Activated CD8-positive, alpha-beta memory T cell treated with anti-CD3 and anti-CD28 coated beads, Interleukin-2, amount 50 U/mL, for 4 hours (primary cell): ENCODE data around the gene PCSK1N.
"Not testable (repeated sequence)": the region's sequence is repeated elsewhere in the genome, so short reads cannot be mapped to it uniquely, and the experiment has no call there.

Experiments used
- DNase-seq: peaks from one replicate; pipeline ENCODE4 v3.0.0-alpha.2; 2020

The PCSK1N gene

DNA sequence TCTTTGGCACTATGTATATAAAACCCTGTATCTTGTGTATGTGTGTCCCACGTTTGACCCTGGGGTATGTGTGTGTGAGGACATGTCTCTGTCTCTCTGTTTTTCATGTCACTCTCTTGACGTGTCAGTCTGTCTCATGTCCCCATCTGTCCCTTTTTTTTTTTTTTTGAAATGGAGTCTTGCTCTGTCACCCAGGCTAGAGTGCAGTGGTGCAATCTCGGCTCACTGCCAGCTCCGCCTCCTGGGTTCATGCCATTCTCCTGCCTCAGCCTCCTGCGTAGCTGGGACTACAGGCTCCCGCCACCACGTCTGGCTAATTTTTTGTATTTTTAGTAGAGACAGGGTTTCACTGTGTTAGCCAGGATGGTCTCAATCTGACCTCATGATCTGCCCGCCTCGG lies 16.0 kb downstream of the PCSK1N start:
- not testable (repeated sequence) for DNase-seq

DNA sequence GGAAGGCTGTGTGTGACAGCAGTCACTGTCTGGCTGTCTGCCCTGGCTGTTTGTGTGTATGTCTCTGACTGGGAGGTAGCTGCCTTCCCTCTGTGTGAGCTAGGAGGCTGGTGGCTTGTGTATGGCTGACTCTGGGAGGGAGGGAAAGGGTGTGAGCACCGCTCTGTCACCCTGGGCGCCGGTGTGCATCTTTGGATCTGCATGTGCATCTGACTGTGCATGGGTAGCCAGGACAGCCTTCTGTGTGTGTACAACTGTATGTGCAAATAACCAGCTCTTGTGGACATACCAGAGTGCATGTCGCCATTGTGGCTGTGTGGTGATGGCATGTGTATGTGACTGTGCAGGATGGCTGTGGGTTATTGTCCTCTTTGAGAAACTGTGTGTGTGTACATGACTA lies 16.5 kb downstream of the PCSK1N start:
- DNase-seq: no peak

DNA sequence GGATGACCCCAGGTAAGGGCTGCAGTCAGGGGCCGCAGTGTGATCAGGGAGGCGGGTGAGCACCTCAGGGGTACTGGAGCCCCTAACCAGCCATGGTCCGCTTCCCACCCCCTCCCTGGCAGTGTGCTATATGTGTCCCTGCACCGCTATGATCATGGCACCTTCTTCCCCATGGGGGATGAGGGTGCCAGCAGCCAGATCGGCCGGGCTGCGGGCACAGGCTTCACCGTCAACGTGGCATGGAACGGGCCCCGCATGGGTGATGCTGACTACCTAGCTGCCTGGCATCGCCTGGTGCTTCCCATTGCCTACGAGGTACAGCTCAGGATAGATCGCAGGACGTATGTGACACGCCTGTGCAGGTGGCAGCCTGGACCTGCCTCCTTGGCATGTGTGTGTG lies 17.3 kb downstream of the PCSK1N start:
- no peak for DNase-seq

DNA sequence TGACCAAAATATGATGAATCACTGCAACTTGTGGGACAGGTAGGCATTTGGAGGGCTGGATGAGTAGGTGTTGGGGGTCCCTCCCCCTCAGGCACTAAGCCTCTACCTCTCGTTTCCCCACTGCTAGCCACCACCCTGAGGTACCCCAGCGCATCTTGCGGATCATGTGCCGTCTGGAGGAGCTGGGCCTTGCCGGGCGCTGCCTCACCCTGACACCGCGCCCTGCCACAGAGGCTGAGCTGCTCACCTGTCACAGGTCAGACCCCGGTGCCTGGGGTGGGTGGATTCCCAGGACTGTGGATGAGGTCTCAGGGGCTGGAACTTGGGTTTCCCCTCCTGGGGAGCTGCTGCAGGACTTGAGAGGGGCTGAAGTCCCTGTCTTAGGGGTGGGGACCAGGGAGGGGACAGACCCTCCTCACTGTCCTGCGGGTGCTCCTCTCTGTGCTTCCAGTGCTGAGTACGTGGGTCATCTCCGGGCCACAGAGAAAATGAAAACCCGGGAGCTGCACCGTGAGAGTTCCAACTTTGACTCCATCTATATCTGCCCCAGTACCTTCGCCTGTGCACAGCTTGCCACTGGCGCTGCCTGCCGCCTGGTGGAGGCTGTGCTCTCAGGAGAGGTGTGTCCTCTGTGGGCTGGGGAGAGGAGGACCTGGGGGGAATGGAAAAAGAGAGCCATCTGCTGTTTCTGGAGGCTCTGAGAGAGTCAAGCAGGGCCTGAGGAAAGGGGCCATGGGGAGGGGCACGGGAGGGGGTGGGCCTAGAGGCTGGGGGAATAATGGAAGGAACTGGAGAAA lies 19.2 kb downstream of the PCSK1N start:
- DNase-seq: no peak

DNA sequence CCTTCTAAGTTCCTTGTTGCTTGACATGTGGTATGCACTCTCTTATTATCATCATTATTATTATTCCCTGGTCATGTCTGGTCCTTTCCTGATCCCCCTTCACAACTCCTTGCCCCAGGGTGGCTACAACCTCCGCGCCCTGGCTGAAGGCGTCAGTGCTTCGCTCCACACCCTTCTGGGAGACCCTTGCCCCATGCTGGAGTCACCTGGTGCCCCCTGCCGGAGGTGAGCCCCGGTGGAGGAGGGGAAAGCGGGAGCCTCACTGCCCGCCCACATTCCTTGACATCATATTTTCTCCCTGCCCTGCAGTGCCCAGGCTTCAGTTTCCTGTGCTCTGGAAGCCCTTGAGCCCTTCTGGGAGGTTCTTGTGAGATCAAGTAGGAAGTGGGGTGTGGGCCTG lies 20.1 kb downstream of the PCSK1N start:
- DNase-seq: no peak

DNA sequence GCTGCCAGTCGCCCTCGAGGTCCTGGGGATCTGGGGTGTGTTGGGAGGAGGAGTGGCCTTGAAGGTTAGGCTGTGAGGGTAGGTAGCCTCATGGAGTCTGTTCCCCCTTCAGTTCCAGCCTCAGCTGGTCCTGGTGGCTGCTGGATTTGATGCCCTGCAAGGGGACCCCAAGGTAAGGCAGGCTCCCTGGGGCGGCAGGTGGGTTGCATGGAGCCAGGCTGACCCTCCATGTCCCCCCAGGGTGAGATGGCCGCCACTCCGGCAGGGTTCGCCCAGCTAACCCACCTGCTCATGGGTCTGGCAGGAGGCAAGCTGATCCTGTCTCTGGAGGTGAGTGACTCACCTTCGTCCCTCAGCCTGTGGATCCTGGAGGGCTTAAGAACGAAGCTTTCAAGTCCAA lies 20.7 kb downstream of the PCSK1N start:
- DNase-seq: no peak

DNA sequence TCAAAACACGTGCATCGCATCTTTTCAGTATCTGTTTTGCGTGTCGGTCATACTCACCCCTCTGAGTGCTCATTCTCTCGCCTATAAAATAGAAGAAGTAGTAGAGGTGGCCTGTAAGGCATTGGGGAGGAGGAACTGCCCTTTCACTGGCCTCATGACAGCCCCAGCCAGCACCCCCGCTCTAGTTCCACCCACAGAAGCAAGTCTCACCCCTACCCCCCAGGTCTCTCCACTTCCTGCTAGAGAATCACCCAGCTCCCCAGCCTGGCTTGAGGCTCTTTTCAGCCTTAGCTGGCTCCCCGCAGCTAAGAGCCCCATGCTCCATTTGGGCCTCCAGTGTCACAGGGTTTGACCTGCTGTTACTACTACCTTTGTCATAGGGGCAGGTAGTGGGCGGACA lies 21.8 kb downstream of the PCSK1N start:
- DNase-seq: no peak

DNA sequence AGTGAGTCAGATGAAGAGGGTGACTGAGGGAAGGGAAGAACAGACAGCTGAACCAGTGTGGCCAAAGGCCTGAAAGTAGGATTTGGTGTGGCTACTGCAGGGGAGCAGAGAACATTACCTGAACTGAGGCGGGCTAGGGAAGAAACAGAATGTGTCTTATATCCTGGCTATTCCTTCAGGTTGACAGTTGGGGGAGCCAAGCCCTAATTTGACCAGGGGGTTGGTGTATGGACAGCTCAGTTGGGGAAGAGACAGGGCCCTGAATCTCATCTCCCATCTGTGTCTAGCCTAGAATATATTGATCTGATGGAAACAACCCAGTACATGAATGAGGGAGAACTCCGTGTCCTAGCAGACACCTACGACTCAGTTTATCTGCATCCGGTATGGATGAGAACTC lies 29.3 kb downstream of the PCSK1N start:
- no peak for DNase-seq

DNA sequence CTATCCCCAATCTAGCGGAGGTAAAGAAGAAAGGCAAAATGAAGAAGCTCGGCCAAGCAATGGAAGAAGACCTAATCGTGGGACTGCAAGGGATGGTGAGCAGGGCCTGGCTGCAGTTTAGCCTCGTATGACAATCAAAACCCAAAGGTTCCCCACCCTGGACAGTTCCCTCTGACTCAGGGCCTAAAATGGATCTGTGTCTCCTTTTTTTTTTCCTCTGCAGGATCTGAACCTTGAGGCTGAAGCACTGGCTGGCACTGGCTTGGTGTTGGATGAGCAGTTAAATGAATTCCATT lies 32.6 kb downstream of the PCSK1N start:
- no peak for DNase-seq

DNA sequence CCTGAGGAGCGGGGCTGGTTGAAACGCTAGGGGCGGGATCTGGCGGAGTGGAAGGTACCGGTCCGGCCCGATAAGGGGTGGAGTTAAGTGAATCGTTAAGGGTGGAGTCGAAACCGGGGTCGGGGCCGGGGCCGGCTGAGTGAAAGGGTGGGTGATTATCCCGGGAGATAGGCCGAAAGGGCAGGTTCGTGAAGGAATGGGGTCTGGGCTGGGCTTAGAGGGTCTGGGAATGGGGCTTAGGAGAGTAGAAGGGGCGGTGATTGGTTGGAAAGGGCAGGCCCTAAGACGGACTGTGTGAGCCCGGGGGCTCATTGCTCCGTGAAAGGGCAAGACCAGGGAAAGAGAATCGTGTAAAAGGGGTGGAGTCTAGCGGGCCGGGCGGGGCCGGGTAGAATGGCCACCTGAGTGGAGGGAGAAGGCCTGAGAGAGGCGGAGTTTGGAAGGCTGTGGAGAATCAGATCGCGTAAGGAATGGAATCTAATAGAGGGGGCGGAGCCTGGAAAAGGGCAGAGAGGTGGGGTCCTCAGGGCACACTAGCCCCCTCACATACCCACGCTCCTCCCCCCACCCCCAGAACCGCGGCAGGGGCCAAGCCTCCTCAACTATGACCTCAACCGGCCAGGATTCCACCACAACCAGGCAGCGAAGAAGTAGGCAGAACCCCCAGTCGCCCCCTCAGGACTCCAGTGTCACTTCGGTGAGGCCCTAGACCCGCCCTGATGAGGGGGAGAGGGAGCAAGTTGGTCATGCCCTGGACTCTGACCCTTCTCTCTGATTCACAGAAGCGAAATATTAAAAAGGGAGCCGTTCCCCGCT lies 33.1 kb downstream of the PCSK1N start:
- peak; percentile 49 for DNase-seq

DNA sequence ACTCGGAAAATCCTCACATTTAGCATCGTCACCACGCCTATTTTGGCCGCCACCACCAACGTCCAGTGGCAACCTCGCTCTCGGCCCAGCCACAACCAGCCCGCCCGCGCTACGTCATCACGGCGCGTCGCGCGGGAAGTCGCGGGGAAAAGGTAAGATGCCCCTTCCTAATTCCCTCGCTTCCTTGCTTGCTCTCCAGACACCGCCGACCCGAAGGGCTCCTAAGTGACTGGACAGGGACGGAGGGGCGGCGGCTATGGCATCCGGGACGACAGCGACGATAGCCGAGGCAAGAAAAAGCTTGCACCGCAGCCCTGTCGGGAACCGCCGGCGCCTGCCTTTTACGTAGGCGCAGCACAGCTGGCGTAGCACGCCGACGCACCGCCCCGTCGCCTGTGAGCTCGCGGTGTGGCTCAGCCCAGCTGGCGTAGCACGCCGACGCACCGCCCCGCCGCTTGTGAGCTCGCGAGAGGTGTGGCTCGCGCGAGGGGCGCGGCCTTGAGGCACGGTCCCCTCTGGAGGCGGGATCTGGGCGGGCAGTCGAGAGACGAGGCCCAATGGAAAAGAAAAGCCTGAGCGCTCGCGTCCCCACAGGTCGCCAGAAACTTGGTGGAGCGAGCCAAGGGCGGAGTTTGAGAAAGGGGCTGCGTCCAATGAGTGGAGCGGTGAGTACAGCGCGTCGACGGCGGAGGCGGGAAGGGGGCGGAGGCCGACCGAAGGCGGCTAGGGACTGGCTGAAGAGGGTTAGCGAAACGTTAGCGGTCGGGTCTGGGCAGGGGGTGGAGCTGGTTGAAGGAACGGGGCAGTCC lies 33.9 kb downstream of the PCSK1N start, which contains the start of gene HDAC6:
Gene HDAC6, plus strand, starts transcription at position 788 of the 809 bp plus-strand sequence. CDS start 626 bp downstream, outside the sequence.
- peak; percentile 92 for DNase-seq

DNA sequence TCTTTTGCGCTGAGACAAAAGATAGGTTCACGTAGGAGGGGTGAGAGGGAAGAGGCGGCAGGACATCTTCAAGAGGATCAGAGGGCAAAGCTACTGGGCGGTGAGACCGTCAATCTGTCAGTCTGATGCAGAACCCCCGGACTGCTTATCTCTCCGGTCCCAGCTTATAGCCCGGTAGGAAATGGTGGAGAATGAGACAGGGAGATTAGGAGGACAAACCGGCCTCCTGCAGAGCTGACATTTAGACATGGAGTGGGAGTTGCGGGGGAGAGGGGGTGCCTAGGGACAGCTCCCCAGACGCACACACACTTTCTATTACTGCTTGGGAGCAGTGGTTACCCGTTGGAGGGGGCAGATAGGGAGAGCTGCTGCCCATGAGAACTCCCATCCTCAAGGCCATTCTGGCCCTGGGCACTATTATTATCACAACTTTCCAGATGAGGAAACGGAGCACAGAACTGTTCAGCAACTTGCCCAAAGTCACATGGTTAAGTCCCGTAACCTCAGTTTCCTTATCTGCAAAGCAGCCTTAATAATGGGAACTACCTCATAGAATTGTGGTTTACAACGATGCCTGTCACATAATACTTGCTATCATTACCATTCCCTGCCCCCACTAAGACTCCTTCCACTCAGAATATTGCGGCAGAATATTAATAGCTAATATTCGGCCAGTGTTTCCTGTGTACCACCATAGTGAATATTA lies 34.7 kb downstream of the PCSK1N start:
- no peak for DNase-seq

DNA sequence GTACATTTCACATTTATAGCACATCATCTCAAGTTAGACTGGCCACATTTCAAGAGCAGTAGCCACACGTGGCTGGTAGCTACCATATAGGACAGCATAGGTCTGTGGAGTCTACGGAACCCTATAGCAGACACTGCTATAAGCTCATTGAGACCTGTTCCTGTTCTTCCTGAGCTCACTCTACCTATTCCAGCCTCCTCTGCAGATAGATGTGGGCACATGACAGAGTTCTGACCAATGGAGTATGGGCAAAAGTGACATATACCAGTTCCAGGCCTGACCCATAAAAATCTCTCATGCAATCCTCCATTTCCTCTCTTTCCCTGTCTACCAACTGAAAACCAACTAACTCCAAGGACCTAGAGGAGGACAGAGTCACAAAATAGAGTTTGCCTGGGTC lies 37.1 kb downstream of the PCSK1N start:
- no peak for DNase-seq

DNA sequence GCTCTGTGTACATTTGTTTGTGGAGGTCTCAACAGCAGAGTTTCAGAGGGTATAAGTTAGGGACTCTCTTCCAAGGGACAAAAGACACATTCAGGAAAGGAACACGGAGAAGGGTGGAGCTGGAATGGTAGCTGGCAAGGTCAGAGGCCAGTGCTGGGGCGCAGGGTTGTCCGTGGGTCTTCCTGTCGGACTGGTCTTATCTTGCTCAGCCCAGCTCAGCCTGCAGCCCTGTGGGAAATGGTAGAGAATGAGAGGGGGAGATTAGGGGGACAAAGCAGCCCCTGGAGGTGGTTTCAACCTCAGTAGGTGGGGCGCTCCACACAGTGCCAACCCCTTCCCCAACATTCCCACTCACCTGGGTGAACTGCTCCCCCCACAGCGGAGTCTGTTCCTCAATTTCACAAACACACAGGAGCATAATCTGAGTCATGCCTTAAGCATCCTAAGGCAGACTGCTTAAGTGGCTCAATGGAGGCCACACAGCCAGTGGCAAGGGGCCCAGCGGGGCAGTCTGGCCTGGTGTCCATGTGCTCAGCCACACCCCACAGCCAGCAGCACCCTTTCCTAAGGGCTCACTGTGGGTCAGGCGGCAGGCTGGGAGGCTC lies 40.4 kb downstream of the PCSK1N start:
- no peak for DNase-seq

DNA sequence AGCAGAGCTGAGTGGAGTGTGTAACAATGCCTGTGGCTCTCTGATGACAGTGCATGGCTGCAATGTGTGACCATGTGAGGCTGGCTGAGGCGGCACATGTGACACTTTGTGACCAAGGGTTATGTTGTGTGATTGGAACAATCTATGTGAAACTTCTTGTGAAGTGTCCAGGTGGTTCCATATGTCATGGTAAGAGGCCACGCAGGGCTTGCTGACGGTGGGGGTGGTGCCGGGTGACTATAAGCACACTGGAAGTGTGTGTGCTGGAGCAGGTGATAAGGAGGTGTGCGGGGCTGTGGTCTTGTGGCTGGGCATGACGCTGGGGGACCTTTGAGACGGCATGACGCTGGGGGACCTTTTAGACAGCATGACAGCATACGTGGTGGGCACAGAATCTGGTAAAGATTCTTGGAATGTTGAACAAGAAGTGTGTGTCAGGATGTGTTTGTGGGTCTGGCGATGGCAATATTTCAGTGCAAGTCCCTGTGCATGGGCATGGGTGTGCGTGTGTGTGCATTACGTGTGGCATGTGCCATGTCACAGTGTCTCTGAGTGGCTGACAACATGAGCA lies 41.0 kb downstream of the PCSK1N start:
- DNase-seq: no peak

DNA sequence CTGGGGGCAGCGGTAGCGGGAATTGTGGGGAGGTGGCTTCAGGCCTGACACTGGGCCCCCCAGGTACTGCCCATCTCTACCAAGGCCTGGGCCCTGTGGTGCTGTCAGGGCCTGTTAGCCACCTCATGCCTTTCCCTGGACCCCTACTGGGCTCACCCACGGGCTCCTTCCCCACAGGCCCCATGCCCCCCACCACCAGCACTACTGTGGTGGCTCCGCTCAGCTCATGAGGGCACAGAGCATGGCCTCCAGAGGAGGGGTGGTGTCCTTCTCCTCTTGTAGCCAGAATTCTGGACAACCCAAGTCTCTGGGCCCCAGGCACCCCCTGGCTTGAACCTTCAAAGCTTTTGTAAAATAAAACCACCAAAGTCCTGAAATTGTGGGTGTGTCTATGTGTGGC lies 41.5 kb downstream of the PCSK1N start:
- no peak for DNase-seq

DNA sequence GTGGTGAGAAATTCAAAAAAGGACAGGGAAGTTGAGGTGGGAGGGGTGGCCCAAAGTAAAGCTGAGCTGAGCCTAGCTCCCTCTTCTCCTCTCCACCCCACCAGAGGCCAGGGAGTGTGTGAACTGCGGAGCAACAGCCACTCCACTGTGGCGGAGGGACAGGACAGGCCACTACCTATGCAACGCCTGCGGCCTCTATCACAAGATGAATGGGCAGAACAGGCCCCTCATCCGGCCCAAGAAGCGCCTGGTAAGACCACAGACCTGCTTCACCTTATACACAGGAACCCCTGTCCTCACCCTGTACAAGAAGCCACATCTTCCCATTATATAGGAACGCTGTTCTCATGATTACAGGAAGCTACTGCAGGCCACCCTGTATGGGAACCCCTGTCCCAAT lies 43.2 kb downstream of the PCSK1N start:
- no peak for DNase-seq

DNA sequence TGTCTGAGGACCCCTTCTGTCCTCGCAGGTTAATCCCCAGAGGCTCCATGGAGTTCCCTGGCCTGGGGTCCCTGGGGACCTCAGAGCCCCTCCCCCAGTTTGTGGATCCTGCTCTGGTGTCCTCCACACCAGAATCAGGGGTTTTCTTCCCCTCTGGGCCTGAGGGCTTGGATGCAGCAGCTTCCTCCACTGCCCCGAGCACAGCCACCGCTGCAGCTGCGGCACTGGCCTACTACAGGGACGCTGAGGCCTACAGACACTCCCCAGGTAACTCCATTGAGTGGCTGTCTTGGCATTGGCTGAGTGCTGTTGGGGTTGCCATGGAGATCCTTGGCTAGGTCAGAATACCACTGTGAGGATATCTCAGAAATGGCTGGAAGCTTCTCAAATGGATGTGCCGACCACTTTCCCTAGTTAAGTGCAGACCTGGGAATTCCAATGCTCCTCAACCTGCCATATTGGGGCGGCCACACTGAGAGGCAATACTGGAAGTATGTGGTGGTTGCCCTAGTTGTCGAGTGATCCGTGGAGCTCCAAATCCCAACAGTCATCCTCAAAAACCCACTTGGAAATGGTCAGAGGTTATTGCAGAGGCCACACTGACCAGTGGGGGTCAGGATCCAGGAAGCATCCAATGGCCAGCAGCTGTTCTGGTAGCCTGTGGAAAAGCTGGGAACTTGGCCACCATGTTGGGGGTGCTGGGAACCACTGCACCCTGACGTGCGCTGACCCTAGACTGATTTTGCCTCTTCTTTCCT lies 44.2 kb downstream of the PCSK1N start:
- no peak for DNase-seq

DNA sequence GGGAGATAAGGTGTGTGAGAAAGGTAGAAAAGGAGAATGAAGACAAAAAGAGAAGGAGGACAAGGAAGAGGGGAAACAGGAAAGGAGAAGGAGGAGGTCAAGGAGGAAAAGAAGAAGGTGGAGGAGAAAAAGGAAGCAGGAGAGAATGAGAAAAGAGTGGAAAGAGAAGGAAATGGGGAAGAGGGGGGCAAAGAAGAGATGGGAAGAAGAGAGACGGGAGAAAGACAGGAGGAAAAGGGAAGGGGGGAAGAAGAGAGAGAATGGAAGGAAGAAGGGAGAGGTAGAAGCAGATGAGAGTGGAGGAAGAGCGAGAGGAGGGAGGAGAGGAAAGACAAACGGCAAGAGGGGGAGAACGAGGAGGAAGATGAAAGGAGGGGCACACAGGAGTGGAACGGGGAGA lies 44.9 kb downstream of the PCSK1N start:
- no peak for DNase-seq

DNA sequence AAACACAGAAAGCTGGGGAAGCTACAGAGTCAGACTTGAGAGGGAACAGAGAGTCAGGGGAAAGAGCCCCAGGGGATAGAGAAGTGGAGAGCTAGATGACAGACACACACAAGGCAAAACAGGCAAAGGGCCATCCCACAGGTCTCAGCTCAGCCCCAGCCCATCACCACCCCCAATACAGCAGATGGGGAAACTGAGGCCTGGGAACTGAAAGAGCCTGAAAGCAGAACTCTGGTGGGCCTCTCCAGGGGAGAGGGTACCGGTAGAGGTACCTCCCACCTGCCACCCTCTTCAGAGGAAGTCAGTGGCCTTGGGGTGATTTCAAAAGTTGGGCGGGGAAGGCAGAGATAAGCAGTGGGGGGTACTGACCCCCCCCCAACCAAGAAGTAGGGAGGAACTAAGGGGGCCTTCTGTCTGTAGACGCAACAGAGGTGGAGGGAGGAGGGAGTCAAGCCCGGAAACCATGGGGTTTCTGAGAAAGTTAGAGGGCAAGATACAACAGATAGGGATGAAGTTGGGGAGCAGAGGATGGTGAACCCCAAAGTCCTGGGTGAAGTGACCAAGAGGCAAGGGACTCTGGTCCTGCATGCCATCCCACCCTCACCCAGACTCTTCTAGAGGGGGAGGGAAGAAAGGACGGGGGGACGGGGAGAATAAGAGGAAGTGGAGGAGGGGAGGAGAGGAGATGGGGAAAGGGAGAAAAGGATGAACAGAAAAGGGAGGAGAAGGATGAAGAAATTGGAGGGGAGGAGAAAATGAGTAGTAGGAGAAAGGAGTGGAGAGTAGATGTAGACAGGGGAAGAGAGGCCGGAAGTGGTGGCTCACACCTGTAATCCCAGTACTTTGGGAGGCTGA lies 45.8 kb downstream of the PCSK1N start:
- no peak for DNase-seq
